Cardiac muscle cell (in vitro differentiated cells and primary cell): ENCODE data around the gene GABPB1. TPM values are rescaled to one million over a fixed set of nuclear protein-coding genes. Genes with fewer than 3 reads are reported as not detected.

Experiments
- DNase-seq, 2 donors: peaks; one replicate each; pipeline versions ENCODE4 v3.0.0 to v3.0.0-alpha.2; 2010 to 2017; ENCODE audit warnings: low read depth in 1 of 2, low spot score in 1 of 2
- H3K27ac ChIP-seq: fragments of 200-600 bp; sonication (generic); 2 replicates; pipeline ENCODE4 v1.5.1; 2016
- H3K27me3 ChIP-seq: fragments of 200-600 bp; sonication (generic); 2 replicates; pipeline ENCODE4 v1.6.0; 2016; ENCODE audit warnings: control low read depth
- H3K36me3 ChIP-seq: fragments of 200-600 bp; sonication (generic); 2 replicates; pipeline ENCODE4 v1.5.1; 2016; ENCODE audit warnings: control low read depth
- H3K4me1 ChIP-seq: fragments of 200-600 bp; sonication (generic); 2 replicates; pipeline ENCODE4 v1.8.1; 2017; ENCODE audit warnings: low read depth, mild to moderate bottlenecking, mixed run types
- H3K4me3 ChIP-seq: fragments of 200-600 bp; sonication (generic); 2 replicates; pipeline ENCODE4 v1.5.1; 2016; ENCODE audit warnings: mild to moderate bottlenecking
- H3K9me3 ChIP-seq: fragments of 200-600 bp; sonication (generic); 2 replicates; pipeline ENCODE4 v1.5.1; 2017; ENCODE audit warnings: low read depth, mild to moderate bottlenecking, control low read depth
- CTCF ChIP-seq: IDR thresholded peaks from 2 replicates; pipeline ENCODE4 v1.5.1; 2012; ENCODE audit warnings: low read depth, mild to moderate bottlenecking, low read length
- polyA plus RNA-seq: library from polyadenylated mRNA; unstranded; fragments of >200 nt; fragmentation: Nextera tagmentation; extraction: Ambion mirVana; gene quantifications from 2 replicates; pipeline ENCODE4 v1.2.1, GENCODE V29; 2016
- total RNA-seq: library from RNA; depleted of rRNA; stranded (reverse); fragments of >200 nt; gene quantifications from 2 replicates; pipeline ENCODE4 v1.2.3, GENCODE V29; 2016

Gene GABPB1
- total and polyA plus RNA-seq, 2 experiments from 2014 or later = 12.5 to 22.3 TPM

GRCh38 chr15:50321680-50322210 is 33.3 kb downstream of the GABPB1 start:
- peak in 1 of 2 donors; percentile 14 for DNase-seq
- no peak overlapping the region for H3K4me3 ChIP-seq
- H3K4me1 ChIP-seq = no peaks in the 10 kb centered on the region
- H3K36me3 ChIP-seq = no peaks in the 10 kb centered on the region
- no peak overlapping the region for H3K27ac ChIP-seq
- no peak for TF ChIP-seq CTCF
- no peaks in the 10 kb centered on the region for H3K9me3 ChIP-seq
- no peaks in the 10 kb centered on the region for H3K27me3 ChIP-seq

- no peak overlapping the region for H3K4me3 ChIP-seq
- no peak overlapping the region for H3K27ac ChIP-seq
- no peaks in the 10 kb centered on the region for H3K9me3 ChIP-seq
- TF ChIP-seq CTCF = no peak
- DNase-seq = no peak
- no peaks in the 10 kb centered on the region for H3K27me3 ChIP-seq
- H3K4me1 ChIP-seq = no peaks in the 10 kb centered on the region
- no peaks in the 10 kb centered on the region for H3K36me3 ChIP-seq
These were observed 34.5 kb downstream of the GABPB1 start for GRCh38 chr15:50320504-50320903.

- TF ChIP-seq CTCF = no peak
- no peak for DNase-seq
- no peaks in the 10 kb centered on the region for H3K36me3 ChIP-seq
- no peaks in the 10 kb centered on the region for H3K27me3 ChIP-seq
- no peak overlapping the region for H3K4me3 ChIP-seq
- no peak overlapping the region for H3K27ac ChIP-seq
- no peaks in the 10 kb centered on the region for H3K4me1 ChIP-seq
- no peaks in the 10 kb centered on the region for H3K9me3 ChIP-seq
These were observed 36.3 kb downstream of the GABPB1 start for GRCh38 chr15:50318697-50319096.

- H3K27me3 ChIP-seq = no peaks in the 10 kb centered on the region
- no peak overlapping the region for H3K27ac ChIP-seq
- TF ChIP-seq CTCF = peak; percentile 60
- no peaks in the 10 kb centered on the region for H3K4me1 ChIP-seq
- DNase-seq = peak; percentile 45 to 72
- H3K4me3 ChIP-seq = no peak overlapping the region
- H3K9me3 ChIP-seq = no peaks in the 10 kb centered on the region
- no peaks in the 10 kb centered on the region for H3K36me3 ChIP-seq
These were observed 39.0 kb downstream of the GABPB1 start for GRCh38 chr15:50315814-50316630.

- Histone ChIP-seq H3K9me3 (no peaks in the 10 kb centered on the region), H3K27me3 (no peaks in the 10 kb centered on the region), H3K4me1 (no peaks in the 10 kb centered on the region), H3K27ac (no peak overlapping the region), H3K4me3 (no peak overlapping the region), H3K36me3 (no peaks in the 10 kb centered on the region)
- DNase-seq = no peak
- no peak for TF ChIP-seq CTCF
These were observed 42.4 kb downstream of the GABPB1 start for GRCh38 chr15:50312636-50313035.
